Panc1 (cell line): Measurements from ENCODE around the gene AKAP14. TPM values are rescaled to one million over a fixed set of nuclear protein-coding genes. Genes with fewer than 3 reads are reported as not detected.
A peak's percentile ranks its signal among the peaks of the same experiment; 100 is the strongest.

Experiments used
- ATAC-seq: fragments of 200-7000 bp; cut with Tn5 transposase; 2 replicates; pipeline ENCODE4 v1.9.1; 2020; ENCODE audit warnings: mild to moderate bottlenecking, moderate library complexity
- BruUV-seq: library from RNA; stranded (reverse); fragments of 400-500 nt; replicated peaks from 2 replicates; lab custom pipeline; 2021; lab: Mats Ljungman, UMichigan
- CTCF ChIA-PET: fragments of 300-600 bp; sonication (Branson Sonifier 250); formaldehyde crosslinking; loops from one replicate; lab custom pipeline; 2022; ENCODE audit warnings: antibody characterized with exemption; lab: Charles Lee
- POLR2A ChIA-PET: fragments of 300-600 bp; sonication (Branson Sonifier 250); formaldehyde crosslinking; loops from one replicate; lab custom pipeline; 2022; ENCODE audit warnings: antibody characterized with exemption; lab: Charles Lee
- DNase-seq: peaks from one replicate; pipeline ENCODE4 v3.0.0-alpha.2; 2010; ENCODE audit warnings: low read depth, low spot score
- H3K27ac ChIP-seq: 2 replicates; pipeline ENCODE4 v1.5.1; 2011; ENCODE audit warnings: mild to moderate bottlenecking, low read length, inconsistent platforms
- H3K27me3 ChIP-seq: fragments of 200-500 bp; sonication (Bioruptor generic); 2 replicates; pipeline ENCODE4 v1.6.0; 2014; ENCODE audit warnings: low read length, inconsistent platforms; ENCODE audit not compliant: control insufficient read depth, insufficient read depth
- H3K36me3 ChIP-seq: fragments of 200-500 bp; sonication (Bioruptor generic); 2 replicates; pipeline ENCODE4 v1.5.1; 2014; ENCODE audit warnings: inconsistent platforms, mild to moderate bottlenecking, low read length, moderate library complexity; ENCODE audit not compliant: control insufficient read depth, insufficient read depth
- H3K4me1 ChIP-seq: 2 replicates; pipeline ENCODE4 v1.5.1; 2011; ENCODE audit warnings: inconsistent platforms, mild to moderate bottlenecking, low read length, moderate library complexity; ENCODE audit not compliant: control insufficient read depth, insufficient read depth
- H3K4me3 ChIP-seq, 2 experiments: 2 replicates each; pipeline ENCODE4 v1.5.1; 2011 to 2012; ENCODE audit warnings: low read depth in 2 of 2, low read length in 2 of 2, mild to moderate bottlenecking in 2 of 2, inconsistent platforms in 1 of 2, moderate library complexity in 1 of 2
- H3K9me3 ChIP-seq: fragments of 200-500 bp; sonication (Bioruptor generic); 2 replicates; pipeline ENCODE4 v1.5.1; 2014; ENCODE audit warnings: low read depth, mild to moderate bottlenecking, inconsistent platforms, low read length, moderate library complexity; ENCODE audit not compliant: control insufficient read depth, insufficient read depth
- POLR2AphosphoS5 ChIP-seq: IDR thresholded peaks from 2 replicates; pipeline ENCODE4 v1.6.1; 2012; ENCODE audit warnings: mild to moderate bottlenecking, low read depth, low read length, moderate library complexity
- SIN3A ChIP-seq: IDR thresholded peaks from 2 replicates; pipeline ENCODE4 v1.6.1; 2012; ENCODE audit warnings: low read depth, mild to moderate bottlenecking, low read length, moderate library complexity, borderline replicate concordance; ENCODE audit not compliant: insufficient read depth
- TCF7L2 ChIP-seq: IDR thresholded peaks from 2 replicates; pipeline ENCODE4 v1.6.1; 2011; ENCODE audit warnings: mild to moderate bottlenecking, low read depth, low read length, inconsistent platforms
- in situ Hi-C: cut with HindIII; loops from 2 replicates; pipeline ENCODE4 v1.10.0; 2016; ENCODE audit warnings: low sequenced_read_pairs, low pct_unique_long_range_greater_than_20kb
- intact Hi-C: fragments of 100-400 bp; cut with micrococcal nuclease; formaldehyde crosslinking; loops from one replicate; pipeline ENCODE4 v1.10.0; 2022; ENCODE audit not compliant: unreplicated experiment
- total RNA-seq: library from RNA; stranded (reverse); gene quantifications from one replicate; pipeline ENCODE4 v1.2.1, GENCODE V29; 2021; ENCODE audit not compliant: unreplicated experiment
- TF ChIP-seq, protein P1 (sequence below): fragments of 450-650 bp; IDR thresholded peaks from 2 replicates; pipeline ENCODE4 v1.5.1; 2017; ENCODE audit warnings: mild to moderate bottlenecking
- TF ChIP-seq, protein P2 (sequence below), 2 experiments: IDR thresholded peaks; 2 replicates each; pipeline ENCODE4 v1.6.1; 2011 to 2012; ENCODE audit warnings: low read depth in 2 of 2, control low read depth in 1 of 2, low read length in 1 of 2, mild to moderate bottlenecking in 1 of 2, moderate library complexity in 1 of 2; ENCODE audit not compliant: insufficient read depth in 1 of 2

The AKAP14 gene
- total RNA-seq, 1 experiment from 2014 or later = 0.28 TPM

DNA sequence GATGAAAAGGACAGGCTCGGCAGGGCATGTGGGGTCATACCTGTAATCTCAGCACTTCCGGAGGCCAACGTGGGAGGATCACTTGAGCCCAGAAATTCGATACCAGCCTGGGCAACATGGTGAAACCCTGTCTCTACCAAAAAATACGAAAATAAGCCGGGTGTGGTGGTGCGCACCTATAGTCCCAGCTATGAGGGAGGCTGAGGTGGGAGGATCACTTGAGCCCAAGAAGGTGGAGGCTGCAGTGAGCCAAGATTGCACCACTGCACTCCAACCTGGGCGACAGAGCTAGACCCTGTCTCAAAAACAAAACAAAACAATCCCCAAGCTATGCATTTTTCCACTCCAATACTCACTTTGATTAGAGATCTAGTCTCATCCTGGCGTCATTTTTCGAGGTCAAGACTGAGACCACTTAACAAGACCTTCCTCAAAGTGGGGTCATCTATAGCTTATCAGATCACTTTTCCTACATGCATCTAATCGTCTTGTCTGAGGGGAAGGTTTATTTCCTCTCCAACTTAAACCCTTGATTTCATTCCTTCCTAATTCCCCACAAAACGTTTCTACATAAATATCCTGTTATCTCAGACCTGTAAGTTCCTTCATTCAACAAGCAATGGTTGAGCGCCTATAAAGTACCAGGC, 46.6 kb downstream of the AKAP14 start:
- TF ChIP-seq, protein P1, sequence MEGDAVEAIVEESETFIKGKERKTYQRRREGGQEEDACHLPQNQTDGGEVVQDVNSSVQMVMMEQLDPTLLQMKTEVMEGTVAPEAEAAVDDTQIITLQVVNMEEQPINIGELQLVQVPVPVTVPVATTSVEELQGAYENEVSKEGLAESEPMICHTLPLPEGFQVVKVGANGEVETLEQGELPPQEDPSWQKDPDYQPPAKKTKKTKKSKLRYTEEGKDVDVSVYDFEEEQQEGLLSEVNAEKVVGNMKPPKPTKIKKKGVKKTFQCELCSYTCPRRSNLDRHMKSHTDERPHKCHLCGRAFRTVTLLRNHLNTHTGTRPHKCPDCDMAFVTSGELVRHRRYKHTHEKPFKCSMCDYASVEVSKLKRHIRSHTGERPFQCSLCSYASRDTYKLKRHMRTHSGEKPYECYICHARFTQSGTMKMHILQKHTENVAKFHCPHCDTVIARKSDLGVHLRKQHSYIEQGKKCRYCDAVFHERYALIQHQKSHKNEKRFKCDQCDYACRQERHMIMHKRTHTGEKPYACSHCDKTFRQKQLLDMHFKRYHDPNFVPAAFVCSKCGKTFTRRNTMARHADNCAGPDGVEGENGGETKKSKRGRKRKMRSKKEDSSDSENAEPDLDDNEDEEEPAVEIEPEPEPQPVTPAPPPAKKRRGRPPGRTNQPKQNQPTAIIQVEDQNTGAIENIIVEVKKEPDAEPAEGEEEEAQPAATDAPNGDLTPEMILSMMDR = no peak
- TF ChIP-seq, protein P2, sequence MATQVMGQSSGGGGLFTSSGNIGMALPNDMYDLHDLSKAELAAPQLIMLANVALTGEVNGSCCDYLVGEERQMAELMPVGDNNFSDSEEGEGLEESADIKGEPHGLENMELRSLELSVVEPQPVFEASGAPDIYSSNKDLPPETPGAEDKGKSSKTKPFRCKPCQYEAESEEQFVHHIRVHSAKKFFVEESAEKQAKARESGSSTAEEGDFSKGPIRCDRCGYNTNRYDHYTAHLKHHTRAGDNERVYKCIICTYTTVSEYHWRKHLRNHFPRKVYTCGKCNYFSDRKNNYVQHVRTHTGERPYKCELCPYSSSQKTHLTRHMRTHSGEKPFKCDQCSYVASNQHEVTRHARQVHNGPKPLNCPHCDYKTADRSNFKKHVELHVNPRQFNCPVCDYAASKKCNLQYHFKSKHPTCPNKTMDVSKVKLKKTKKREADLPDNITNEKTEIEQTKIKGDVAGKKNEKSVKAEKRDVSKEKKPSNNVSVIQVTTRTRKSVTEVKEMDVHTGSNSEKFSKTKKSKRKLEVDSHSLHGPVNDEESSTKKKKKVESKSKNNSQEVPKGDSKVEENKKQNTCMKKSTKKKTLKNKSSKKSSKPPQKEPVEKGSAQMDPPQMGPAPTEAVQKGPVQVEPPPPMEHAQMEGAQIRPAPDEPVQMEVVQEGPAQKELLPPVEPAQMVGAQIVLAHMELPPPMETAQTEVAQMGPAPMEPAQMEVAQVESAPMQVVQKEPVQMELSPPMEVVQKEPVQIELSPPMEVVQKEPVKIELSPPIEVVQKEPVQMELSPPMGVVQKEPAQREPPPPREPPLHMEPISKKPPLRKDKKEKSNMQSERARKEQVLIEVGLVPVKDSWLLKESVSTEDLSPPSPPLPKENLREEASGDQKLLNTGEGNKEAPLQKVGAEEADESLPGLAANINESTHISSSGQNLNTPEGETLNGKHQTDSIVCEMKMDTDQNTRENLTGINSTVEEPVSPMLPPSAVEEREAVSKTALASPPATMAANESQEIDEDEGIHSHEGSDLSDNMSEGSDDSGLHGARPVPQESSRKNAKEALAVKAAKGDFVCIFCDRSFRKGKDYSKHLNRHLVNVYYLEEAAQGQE (IDR thresholded peaks at IDR 0.05; ENCODE audit: insufficient read depth in 1 of 2, low read depth in 2 of 2, low read length in 1 of 2) = no peak
- TF ChIP-seq SIN3A (no peak), TCF7L2 (no peak), POLR2AphosphoS5 (no peak)
- peaks cover 9% of the 10 kb centered on the region for H3K4me1 ChIP-seq
- H3K36me3 ChIP-seq = no peaks in the 10 kb centered on the region; the same call in 1 of the 2 replicates
- no peak for ATAC-seq
- no peak for DNase-seq
- in situ Hi-C loops = no loop called here
- ChIA-PET POLR2A (no interaction called here), CTCF (interaction anchor here (0.6 kb wide), 1 partner anchor 155 kb away, joined by 3 read pairs; no protein-coding TSS in a partner anchor)
- peak overlapping the region; percentile 74 to 97 for H3K4me3 ChIP-seq
- no peaks in the 10 kb centered on the region for H3K27me3 ChIP-seq
- peak overlapping the region; percentile 89 for H3K27ac ChIP-seq
- TSS peak; percentile 81 for BruUV-seq
- no peaks in the 10 kb centered on the region for H3K9me3 ChIP-seq
- intact Hi-C loops = no loop called here

DNA sequence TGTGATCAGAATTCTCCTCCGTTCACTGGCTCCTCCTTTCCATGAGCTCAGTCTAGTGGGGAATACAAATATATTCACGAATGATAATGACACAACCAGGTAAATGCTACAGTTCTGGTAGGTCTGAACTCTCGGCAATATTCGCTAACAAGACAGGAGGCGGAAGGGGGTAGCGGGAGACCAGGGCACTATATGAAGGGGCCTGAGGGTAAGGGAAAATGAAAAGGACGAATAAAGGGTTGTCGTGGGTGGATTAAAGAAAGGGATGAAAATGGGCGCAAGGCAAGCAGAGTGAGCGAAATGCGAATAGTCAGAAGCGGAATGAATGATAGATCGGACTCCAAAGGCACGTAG, 47.1 kb downstream of the AKAP14 start:
- TF ChIP-seq POLR2AphosphoS5 (no peak), TCF7L2 (no peak), SIN3A (no peak)
- TF ChIP-seq, protein P2 (IDR thresholded peaks at IDR 0.05; ENCODE audit: insufficient read depth in 1 of 2, low read depth in 2 of 2, low read length in 1 of 2) = no peak
- TF ChIP-seq, protein P1 = no peak
- peak; percentile 18 for ATAC-seq
- in situ Hi-C loops (no loop called here), intact Hi-C loops (no loop called here)
- H3K4me1 ChIP-seq = peaks cover 9% of the 10 kb centered on the region
- H3K4me3 ChIP-seq = peak overlapping the region; percentile 74 to 97
- H3K36me3 ChIP-seq = no peaks in the 10 kb centered on the region; the same call in 1 of the 2 replicates
- CTCF ChIA-PET = interaction anchor here (0.6 kb wide), 1 partner anchor 155 kb away, joined by 3 read pairs; no protein-coding TSS in a partner anchor
- BruUV-seq = no TSS peak
- H3K27ac ChIP-seq = peak overlapping the region; percentile 89
- no peaks in the 10 kb centered on the region for H3K27me3 ChIP-seq
- DNase-seq = no peak
- POLR2A ChIA-PET = no interaction called here
- no peaks in the 10 kb centered on the region for H3K9me3 ChIP-seq
